Measurements from ENCODE around the gene GNA14.

- TF ChIP-seq CTCF (conservative IDR thresholded peaks at IDR 0.05; ENCODE audit: low read depth in 2 of 2) (no peak), EZH2phosphoT487 (IDR thresholded peaks at IDR 0.05; ENCODE audit: unreplicated experiment) (no peak), POLR2AphosphoS5 (IDR thresholded peaks at IDR 0.05; ENCODE audit: low read depth) (no peak), REST (IDR thresholded peaks at IDR 0.05; ENCODE audit: unreplicated experiment) (no peak), ZNF114 (CRISPR knock-in tag; IDR thresholded peaks at IDR 0.05) (no peak), JUNB (IDR thresholded peaks at IDR 0.05; ENCODE audit: unreplicated experiment) (no peak), EZH2 (IDR thresholded peaks at IDR 0.05; ENCODE audit: low read depth, unreplicated experiment) (no peak), CREB1 (CRISPR knock-in tag; IDR thresholded peaks at IDR 0.05; ENCODE audit: low read depth) (no peak), ZNF331 (CRISPR knock-in tag; IDR thresholded peaks at IDR 0.05; ENCODE audit: low read depth) (no peak), ETS1 (IDR thresholded peaks at IDR 0.05) (no peak)
Observed at GRCh38 chr9:77426712-77427111, 221.4 kb downstream of the GNA14 start.

All from GM23338 (cell line).